HG02852 (cell line): ENCODE results near the gene NAP1L4.

ENCODE experiments used
- ATAC-seq: cut with Tn5 transposase; IDR thresholded peaks from one replicate; pipeline ENCODE4 v1.9.1; 2021; ENCODE audit warnings: mild to moderate bottlenecking, moderate library complexity; ENCODE audit not compliant: unreplicated experiment

The NAP1L4 gene

DNA sequence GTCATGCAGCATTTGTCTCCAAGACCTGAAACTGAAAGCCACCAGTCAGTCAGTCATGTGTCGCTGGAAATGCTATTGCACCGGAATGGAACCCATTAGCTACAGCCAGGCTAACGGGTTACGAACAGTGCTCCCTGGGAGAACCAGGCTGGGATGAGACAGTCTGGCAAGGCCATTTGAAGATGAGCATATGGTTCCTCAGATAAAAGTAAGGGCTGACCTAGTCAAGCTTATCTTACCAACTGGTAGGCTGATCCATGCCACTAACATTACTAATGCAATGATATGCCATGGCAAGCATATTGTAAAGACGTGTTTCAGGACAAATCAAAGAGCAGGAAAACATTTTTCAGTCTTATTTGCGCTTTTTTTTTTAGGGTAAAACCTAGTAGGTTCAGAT is 28.4 kb downstream of the NAP1L4 start:
- ATAC-seq = no peak

DNA sequence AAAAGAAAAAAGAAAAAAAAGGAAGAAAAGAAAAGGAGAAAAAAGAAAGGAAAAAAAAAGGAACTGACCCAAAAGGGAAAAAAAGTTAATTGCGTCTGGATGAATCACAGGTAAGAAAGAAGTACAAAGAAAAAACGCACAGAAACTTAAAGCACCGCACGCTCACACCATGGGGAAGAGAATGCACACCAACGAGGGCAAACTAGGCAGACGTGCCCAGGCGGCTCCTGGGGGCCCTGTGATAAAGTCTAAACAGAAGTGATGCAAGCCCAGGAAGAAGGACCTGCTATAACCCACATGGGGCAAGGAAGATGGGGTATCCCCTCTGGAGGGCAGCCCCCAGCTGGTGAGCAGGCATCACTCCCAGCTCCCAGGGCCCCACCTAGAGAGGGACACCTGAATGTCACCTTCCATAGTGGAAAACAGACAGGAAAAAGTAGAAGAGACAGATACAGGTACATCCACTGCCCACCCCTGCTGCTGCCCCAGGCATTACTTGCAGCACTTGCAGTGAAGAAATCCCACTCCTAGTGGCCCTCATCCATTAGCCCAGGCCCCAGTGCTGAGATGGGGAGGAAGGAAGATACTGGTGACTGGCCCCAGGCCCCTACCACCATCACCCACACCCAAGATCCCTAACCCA is 28.9 kb downstream of the NAP1L4 start:
- ATAC-seq = no peak

DNA sequence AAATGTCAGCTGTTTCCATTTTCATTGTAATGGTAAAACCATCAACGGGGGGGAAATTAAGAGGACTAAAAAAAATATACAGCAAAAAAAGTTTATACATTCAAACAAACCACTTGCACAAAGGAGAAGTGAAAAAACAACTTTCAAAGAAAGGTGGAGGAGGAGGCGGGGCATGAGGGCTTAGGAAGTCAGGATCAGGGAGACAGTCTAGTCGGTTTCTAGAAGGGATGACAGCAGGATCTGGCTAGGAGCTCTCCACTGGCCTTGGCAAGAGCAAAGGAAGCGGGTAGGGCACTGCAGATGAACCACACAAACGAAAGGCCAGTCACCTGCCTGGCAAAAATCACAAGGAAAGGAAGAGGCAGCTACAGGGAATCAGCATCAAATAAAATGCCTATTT is 31.0 kb downstream of the NAP1L4 start:
- no peak for ATAC-seq

DNA sequence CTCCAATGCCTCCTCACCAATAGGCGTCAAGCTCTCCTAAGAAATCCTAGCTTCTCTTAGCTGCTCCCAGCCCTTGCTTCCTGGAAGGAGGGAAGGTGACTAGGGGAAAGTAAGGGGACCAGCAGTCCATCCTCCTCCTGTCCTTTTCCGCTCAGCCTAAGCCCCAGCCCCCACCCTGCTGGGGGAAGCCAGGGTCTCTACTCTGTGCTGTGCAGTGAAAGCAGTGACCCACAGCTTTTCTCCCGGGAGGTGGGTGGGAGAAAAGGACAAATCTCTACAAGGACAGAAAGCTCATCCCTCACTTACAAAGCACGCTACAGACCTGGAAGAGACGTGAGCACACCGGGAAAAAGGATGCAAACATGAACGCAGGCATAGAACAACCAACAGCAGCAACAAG is 32.0 kb downstream of the NAP1L4 start:
- no peak for ATAC-seq

DNA sequence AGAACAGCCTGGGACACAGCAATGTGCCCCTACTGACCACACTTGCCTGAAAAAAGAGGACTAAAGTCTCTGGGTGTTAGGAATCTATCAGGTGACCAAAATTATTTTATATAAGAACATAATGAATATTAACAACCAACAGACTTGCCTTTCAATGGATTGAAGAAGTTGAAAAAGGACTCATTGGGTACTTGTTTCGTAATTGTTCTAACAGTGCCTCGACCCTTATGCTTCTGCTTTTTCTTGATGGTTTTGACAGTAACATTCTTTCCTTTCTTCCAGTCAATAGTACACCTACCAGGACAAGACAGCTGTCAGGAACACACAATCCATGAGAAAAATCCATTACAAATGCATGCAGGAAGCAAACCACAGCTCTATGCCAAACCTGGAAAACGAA is 33.9 kb downstream of the NAP1L4 start:
- no peak for ATAC-seq

DNA sequence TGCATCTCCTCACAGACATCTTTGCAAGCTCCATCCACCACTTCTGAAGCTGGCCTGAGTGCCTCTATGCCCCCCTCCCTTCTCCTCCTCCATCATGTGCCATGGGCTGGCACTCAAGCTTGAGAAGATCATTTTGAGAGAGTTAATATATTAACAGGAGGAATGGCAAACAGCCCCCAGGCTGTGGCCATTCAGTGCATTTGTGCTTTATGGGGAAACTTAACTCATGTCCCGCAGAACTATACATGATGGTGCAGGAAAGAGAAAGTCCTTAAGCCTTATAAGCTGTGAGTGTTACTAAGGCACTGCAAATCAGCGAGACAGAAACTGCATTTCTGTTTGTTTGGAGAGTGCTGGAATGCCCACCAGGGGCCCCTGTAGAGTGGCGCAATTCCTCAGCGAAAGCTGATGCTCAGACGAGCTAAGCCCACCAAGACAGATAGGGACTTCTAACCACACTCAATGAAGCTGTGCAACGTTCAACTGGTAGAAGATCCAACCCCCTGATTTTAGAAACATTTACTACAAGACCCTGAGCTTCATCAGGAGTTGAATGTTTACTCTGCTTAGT is 36.1 kb downstream of the NAP1L4 start:
- no peak for ATAC-seq

DNA sequence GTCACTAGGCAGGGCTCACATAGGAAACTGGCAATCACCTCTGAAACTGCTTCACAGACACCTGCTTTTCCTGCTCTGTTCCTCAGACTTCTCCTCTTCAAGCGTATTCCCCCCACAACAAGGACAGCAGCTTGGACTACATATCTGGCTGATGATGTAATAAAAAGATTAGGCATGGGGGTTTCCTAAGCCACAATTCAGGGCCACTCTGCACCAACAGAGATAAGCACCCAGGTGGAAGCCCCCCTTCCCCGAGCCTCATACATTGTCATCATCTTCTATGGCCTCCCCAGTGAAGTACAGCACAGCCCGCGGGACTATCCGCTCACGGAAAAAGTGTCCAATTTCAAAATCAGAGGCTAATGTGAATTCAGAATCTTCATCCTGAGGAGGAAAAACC is 37.9 kb downstream of the NAP1L4 start:
- ATAC-seq = no peak

DNA sequence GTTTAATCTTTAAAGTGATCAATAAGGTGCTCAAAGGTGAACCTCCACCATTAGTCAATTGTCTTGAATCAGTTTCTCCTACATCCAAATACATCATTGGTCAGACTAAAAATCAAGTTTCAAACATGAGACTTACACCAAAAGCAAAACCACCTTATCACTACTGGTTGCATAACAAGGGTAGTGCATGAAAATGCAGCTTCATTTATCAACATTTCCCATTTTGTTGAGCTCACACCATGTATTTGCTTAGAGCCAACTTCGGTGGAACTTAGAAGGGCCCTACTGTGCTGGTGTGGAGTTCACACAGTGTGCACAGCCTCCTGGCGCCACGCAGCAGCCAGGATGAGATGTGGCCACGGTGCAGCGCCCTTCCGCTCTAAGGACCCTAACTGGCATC is 39.8 kb downstream of the NAP1L4 start:
- ATAC-seq = no peak

DNA sequence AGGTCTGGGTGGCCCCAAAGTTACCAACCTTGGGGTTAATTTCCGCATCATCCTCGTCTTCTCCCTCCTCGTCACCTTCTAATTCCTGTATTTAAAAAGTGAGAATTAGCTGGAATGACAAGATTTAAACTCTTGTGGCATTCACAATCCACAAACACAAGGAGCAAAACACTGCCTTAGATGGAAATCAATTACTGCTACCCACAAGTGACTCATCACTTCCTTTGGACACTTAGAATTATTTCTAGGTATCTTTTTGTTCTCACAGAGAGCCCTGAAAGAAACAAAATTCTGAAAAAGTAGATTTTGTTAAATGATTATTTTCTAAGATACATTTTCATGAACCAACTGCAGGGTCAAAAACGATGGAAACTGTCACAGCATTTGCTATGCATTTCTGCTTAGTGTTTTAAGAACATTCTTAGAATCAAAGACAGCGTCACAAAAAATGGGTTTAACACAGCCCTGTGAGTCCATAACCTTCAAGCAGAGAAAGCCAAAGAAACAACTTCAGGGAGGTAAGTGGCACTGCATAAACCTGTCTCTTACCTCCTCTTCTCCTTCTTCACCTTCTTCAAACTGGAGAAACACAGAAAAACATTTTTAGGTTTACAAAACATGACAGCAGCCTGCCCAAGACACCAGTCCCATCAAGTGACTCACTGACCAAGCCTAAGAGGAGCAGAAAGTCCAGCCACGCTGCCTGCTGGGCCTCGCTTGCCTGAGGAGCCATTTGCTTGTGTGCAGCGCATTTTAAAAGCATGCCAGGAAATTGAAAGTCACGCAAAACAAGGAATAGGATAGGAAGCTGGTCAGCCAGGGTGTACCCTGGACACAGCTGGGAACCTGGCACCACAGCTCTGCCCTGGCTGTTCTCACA is 40.7 kb downstream of the NAP1L4 start:
- no peak for ATAC-seq

DNA sequence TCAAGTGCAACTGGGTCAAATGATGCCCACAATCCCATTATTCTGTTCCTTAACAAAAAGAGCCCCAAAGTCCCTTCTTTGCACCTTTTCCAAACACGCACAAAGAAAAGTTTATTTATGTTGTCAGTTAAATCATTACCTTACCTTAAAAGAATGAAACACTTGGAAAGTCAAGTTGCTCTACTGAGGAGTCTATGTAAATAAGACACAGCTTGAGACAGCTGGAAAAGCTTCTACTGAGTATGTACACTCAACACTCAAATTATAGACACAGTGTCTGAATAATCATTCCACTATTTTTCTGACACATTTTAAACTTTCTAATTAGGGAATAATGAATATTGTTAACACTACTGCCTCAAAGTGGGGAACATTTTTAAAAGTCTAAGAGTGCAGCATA is 41.3 kb downstream of the NAP1L4 start:
- ATAC-seq = no peak

DNA sequence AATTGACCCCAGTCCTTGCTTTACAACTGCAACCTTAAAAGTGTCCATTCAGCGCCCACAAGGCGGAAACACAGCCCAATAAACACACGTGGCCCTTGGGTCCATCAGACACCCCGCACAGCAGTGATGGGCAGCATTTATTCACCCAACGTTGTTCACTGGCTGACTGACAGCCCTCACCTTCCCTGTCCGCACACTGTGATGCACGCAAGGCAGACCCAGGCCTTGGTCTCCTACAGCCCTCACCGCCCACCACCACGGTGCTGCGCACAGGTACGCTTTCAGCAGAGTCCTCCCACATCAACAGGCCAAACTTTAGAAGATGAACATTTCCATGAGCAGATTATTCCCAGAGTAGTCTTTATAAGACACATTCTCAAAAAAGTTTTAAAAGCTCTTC is 42.2 kb downstream of the NAP1L4 start:
- no peak for ATAC-seq

DNA sequence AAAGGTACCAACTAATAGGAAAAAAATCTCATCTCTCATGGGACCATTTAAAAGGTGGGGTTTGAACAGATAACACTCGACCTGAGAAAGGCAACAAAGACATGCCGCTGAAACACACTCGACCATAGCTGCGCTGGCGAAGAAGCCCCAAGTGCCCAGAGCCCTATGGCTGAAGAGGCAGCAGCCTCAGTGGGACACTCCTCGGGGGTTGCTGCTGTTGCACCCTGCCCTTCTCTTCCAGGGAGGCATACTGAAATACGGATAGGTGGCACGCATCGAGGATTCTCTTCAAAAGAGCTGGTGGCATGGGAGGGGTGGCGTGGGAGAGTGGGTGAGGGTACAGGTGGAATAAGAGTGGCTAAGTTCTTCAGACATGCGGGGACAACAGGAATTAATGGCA is 44.4 kb downstream of the NAP1L4 start:
- no peak for ATAC-seq

DNA sequence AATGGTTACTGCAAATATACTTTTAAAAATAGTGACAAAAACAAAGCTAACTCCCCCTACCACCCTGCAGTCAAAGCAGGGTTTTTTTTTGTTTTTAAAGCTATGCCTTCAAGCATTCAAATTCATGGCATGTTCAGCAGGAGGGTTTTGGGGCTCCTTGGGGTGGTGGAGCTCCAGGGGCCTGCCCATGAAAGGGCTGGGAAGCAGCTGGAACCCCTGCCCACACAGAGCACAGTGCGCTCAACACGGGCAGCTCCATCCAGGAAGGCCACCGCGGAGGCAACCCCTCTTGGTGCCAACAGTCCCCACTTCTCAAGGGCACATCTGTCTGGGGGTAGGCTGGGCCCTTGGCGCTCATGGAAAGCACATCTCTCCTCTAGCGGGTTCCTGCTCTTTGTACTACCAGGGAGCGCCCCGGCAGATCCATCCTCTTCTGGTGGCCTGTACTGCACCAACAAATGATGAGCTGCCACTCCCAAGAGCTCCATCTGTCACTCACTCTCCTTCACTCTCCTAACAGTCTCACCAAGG is 46.3 kb downstream of the NAP1L4 start:
- ATAC-seq = no peak

DNA sequence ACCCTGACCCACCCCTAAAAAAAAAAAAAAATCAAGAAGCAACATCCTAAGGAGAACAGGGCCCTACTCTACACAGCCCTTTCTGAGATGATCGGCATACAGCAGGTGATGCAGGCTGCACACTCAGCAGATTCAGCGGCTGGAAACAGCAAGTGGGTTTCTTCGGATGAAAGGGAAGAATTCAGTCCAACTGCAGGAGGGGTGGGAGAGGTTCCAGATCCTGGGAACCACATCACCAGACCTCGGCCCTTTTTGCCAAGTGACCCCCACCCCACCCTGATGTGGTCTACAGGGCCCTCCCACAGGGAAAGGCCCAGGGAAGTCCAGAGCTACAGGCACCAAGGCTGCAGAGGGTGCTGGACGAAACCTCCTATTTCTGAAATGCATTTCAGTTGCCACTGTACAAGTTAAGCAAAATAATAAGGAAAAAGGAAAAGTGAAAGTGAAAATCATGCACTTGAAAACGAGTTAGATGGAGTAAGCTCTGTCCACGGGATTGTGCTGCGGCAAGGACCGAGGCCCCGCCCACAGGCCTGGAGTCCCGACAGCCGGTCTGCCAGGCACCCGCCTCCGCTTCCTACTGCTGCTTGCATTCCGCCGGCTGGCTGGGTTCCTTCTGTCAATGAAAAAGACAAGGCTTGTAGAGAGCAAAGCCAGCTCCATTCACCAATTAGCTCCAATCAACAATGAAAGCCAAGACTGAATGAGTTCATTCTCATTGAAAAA is 46.9 kb downstream of the NAP1L4 start:
- no peak for ATAC-seq

DNA sequence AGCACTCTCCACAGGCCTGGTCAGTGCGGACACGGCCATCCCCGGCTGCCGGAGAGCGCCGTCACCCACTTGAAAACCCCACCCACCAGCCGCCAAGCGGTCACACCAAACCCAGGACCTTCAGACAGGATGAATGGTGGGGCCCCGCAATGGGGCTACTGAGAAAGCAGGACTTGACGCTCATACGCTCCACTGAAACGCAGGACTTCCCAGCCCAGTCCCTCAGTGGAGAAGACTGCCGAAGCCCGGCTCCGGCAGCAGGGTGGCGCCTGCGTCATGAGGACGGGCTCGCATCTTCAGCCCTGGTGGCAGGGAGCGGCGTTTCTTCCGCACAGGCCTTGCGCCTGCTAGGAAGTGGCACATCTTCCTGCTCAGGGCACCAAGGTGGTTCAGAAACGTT is 47.6 kb downstream of the NAP1L4 start:
- ATAC-seq = no peak

DNA sequence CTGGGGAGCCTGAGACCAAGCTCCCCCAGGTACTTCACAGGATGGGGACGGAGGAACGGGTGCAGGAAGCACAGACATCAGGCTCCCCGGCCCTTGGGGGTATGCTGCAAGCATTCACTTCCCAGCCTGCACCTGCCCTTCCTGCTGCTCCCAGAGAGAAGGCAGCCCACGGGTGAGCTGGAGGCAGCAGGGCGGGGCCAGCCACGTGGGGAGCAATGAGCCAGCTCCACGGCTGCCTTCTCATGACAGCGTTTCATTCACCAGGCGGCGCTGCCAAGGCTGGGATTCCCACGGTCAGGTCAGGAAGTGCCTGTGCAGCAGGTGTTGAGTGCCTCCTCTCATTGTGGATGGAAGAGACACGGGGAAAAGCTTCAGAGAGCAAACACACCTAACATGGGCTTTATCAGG is 48.4 kb downstream of the NAP1L4 start:
- ATAC-seq = no peak

DNA sequence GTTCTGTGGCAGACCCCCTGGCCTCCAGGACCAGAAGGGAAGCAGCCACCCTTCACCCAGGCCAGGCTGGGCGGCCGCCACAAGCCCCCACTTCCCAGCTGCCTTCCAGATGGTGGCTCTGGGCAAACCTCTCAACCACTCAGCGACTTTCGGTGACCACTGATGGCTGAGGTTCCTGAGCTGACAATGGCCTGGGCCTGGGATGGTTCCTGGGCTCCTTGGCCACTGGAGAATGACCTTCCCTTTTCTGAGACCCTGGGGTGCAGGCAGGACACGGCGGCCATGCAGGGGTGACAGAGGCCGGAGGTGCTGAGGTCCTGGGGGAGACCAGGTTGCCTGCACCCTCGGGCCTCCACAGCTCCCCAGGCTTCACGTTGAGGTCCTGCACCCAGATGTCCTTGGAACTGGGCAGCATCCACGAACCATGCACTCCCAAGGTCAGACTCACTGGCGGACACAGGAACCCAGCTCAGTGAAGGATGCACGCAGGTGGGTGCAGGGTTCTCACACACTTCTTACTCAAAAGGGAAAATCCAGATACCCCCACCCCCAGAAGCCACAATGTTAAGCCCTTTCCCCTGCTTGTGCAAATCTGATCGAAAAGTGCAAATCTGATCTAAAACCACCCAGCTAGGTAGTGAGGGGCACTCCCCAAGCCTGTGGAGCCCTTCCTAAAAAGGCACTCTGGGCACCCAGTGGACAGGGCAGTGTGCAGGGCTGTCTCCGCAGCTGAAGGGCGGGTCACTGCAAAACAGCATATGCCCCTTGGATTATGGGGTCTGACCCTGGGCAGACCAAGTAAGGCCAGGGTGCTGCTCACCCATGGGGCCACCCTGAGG is 49.0 kb downstream of the NAP1L4 start:
- no peak for ATAC-seq

DNA sequence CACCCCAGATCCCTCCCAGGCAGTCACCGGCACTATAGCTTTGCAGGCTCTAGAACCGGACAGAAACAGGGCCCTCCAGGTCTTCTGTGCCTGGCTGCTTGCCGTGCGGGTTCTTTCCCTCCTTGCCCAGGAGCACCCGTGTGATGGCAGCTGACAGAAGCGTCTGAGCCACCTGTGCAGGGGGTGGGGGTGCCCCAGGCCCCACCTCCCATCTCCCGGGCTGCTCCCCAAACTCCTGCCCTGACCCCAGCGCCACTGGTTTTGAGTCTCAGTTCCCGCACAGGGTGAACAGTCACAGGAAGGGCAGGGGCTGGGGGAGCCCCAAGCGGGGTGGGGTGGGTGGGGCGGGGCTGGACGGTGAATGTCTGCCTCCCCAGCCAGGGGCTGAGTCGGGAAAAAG is 49.7 kb downstream of the NAP1L4 start:
- no peak for ATAC-seq

DNA sequence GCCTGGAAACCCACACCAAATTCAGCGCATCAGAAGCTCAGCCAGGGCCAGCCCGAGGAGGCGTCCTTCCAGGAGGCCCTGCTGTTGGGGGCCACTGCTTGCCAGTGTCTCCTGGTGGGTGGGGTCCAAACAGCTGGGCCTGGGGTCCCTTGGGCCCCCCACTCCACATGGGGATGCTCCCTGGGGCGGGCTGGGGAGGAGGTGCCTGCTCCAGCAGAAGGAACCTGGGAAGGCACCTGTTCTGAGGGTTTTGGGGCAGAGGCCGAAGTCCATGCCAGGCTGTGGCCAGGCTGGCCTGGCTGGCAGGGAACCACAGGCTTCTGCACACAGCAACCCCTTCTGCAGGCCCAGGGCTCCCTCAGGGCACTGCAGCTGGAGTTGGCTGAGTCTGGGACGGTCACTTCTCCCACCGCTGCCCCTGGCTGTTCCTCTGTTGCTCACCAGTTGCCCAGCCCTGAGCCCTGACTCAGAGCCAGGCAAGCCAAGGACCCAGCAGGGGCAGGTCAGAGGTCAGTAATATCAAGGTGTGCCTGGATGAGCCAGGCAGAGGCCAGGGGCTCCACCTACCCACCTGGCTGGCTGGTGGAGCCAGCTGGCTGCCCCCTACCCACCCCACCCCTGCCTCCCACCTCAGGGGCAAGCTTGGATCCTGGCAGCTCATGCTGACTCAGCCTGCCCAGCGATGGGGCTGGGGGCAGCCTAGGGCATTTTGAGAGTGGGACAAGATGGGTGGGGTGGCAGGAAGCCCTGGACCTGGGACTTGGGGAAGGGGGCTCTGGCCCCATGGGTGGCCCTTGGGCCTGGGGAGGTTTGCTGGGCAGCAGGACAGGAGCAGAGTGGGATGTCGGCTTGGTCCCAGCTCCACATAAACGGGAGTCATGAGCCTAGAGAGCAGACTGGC is 51.0 kb downstream of the NAP1L4 start:
- ATAC-seq = no peak
